ENCODE data around the gene HSD17B13.
"Not testable (repeated sequence)": the region's sequence is repeated elsewhere in the genome, so short reads cannot be mapped to it uniquely, and the experiment has no call there.

The HSD17B13 gene

DNA sequence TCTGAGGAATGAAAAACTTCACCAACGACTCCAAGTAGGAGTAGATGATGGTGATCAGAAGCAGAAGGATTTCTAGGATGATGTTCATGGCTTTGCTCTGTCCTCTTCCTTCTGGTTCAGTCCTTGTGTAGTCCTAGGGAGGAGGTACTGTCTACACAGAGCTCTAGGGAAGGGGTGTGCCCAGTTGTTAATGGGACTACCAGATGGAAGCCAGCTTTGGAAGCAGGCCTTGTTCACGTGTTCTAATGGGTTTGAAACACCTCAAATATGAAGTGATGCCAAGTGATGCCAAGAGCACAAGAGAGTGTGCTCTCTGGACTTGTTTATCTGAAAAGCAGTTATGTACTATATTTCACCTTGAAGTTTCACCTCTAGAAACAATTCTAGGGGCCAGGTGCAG lies at the start of gene HSD17B13:
Gene HSD17B13, minus strand, starts transcription at position 129 of the 400 bp plus-strand sequence. Its CDS starts 41 bp downstream, at position 88.
- H3K9me3 ChIP-seq (ENCODE audit: control insufficient read depth, insufficient read depth, low read length): no peaks in the 10 kb centered on the region
- no peaks in the 10 kb centered on the region for H3K4me1 ChIP-seq (ENCODE audit: insufficient read depth, low read length)
- H3K36me3 ChIP-seq (ENCODE audit: insufficient read depth, low read length): no peaks in the 10 kb centered on the region
- H3K9ac ChIP-seq (ENCODE audit: low read depth, low read length): no peak within 1 kb of the TSS

GRCh38 chr4:87370068-87370467 lies 47.4 kb upstream of the HSD17B13 start:
- Histone ChIP-seq H3K9ac (ENCODE audit: low read depth, low read length) (no peak overlapping the region), H3K4me1 (ENCODE audit: insufficient read depth, low read length) (no peaks in the 10 kb centered on the region), H3K9me3 (ENCODE audit: control insufficient read depth, insufficient read depth, low read length) (peaks cover 3% of the 10 kb centered on the region; the same call in 1 of the 2 replicates), H3K36me3 (ENCODE audit: insufficient read depth, low read length) (peaks cover 7% of the 10 kb centered on the region; the same call in 1 of the 2 replicates)

GRCh38 chr4:87366521-87367162 lies 44.0 kb upstream of the HSD17B13 start:
- Histone ChIP-seq H3K36me3 (ENCODE audit: insufficient read depth, low read length) (peaks cover 10% of the 10 kb centered on the region), H3K4me1 (ENCODE audit: insufficient read depth, low read length) (peaks cover 5% of the 10 kb centered on the region; the same call in 1 of the 2 replicates), H3K9ac (ENCODE audit: low read depth, low read length) (no peak overlapping the region), H3K9me3 (ENCODE audit: control insufficient read depth, insufficient read depth, low read length) (peaks cover 3% of the 10 kb centered on the region; the same call in 1 of the 2 replicates)

GRCh38 chr4:87365348-87365747 lies 42.7 kb upstream of the HSD17B13 start:
- peaks cover 3% of the 10 kb centered on the region; the same call in 1 of the 2 replicates for H3K9me3 ChIP-seq (ENCODE audit: control insufficient read depth, insufficient read depth, low read length)
- H3K9ac ChIP-seq (ENCODE audit: low read depth, low read length): no peak overlapping the region
- peaks cover 5% of the 10 kb centered on the region; the same call in 1 of the 2 replicates for H3K4me1 ChIP-seq (ENCODE audit: insufficient read depth, low read length)
- H3K36me3 ChIP-seq (ENCODE audit: insufficient read depth, low read length): peaks cover 7% of the 10 kb centered on the region; the same call in 1 of the 2 replicates

- Histone ChIP-seq H3K36me3 (ENCODE audit: insufficient read depth, low read length) (peaks cover 7% of the 10 kb centered on the region; the same call in 1 of the 2 replicates), H3K9ac (ENCODE audit: low read depth, low read length) (no peak overlapping the region), H3K9me3 (ENCODE audit: control insufficient read depth, insufficient read depth, low read length) (peaks cover 3% of the 10 kb centered on the region; the same call in 1 of the 2 replicates), H3K4me1 (ENCODE audit: insufficient read depth, low read length) (peaks cover 5% of the 10 kb centered on the region; the same call in 1 of the 2 replicates)
These were observed 40.9 kb upstream of the HSD17B13 start for GRCh38 chr4:87363552-87363951.

DNA sequence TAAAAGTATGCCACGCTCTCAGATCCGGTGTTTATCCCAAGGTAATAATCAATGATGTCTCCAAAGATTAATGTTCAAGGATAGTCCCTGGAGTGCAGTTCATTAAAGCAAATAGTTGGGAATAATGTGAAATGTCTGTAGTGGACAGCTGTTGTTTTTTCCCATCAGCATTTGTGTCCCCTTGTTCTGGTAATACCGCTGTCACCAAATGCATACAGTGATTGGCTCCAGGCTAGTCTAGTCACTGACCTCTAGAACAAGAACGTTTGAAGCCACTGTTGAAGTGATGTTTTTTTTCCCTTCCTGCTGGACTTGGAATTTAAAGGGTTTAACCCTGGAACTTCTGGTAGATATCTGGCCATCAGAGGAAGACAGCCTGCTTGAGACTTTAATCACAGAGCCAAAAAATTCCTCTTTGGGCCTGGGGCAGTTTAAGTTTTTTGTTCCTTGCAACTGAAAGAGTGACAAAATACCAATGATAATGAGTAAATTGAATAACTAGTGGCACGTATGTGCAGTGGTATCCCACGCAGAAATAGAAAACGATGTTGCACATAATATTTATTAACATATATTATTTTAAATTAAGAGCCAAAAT lies 37.8 kb upstream of the HSD17B13 start:
- peaks cover 12% of the 10 kb centered on the region; the same call in 1 of the 2 replicates for H3K4me1 ChIP-seq (ENCODE audit: insufficient read depth, low read length)
- peaks cover 4% of the 10 kb centered on the region; the same call in 1 of the 2 replicates for H3K36me3 ChIP-seq (ENCODE audit: insufficient read depth, low read length)
- no peaks in the 10 kb centered on the region for H3K9me3 ChIP-seq (ENCODE audit: control insufficient read depth, insufficient read depth, low read length)
- no peak overlapping the region for H3K9ac ChIP-seq (ENCODE audit: low read depth, low read length)

- Histone ChIP-seq H3K9ac (ENCODE audit: low read depth, low read length) (no peak overlapping the region), H3K4me1 (ENCODE audit: insufficient read depth, low read length) (peaks cover 12% of the 10 kb centered on the region; the same call in 1 of the 2 replicates), H3K9me3 (ENCODE audit: control insufficient read depth, insufficient read depth, low read length) (no peaks in the 10 kb centered on the region), H3K36me3 (ENCODE audit: insufficient read depth, low read length) (0 out of 2 replicates have a peak, but pooled peaks cover under 1% of the 10 kb centered on the region)
These were observed 36.6 kb upstream of the HSD17B13 start for GRCh38 chr4:87359258-87359657.

- no peak overlapping the region for H3K9ac ChIP-seq (ENCODE audit: low read depth, low read length)
- no peaks in the 10 kb centered on the region for H3K9me3 ChIP-seq (ENCODE audit: control insufficient read depth, insufficient read depth, low read length)
- H3K36me3 ChIP-seq (ENCODE audit: insufficient read depth, low read length): no peaks in the 10 kb centered on the region
- H3K4me1 ChIP-seq (ENCODE audit: insufficient read depth, low read length): peaks cover 7% of the 10 kb centered on the region; the same call in 1 of the 2 replicates
These were observed 34.3 kb upstream of the HSD17B13 start for GRCh38 chr4:87356832-87357526.

DNA sequence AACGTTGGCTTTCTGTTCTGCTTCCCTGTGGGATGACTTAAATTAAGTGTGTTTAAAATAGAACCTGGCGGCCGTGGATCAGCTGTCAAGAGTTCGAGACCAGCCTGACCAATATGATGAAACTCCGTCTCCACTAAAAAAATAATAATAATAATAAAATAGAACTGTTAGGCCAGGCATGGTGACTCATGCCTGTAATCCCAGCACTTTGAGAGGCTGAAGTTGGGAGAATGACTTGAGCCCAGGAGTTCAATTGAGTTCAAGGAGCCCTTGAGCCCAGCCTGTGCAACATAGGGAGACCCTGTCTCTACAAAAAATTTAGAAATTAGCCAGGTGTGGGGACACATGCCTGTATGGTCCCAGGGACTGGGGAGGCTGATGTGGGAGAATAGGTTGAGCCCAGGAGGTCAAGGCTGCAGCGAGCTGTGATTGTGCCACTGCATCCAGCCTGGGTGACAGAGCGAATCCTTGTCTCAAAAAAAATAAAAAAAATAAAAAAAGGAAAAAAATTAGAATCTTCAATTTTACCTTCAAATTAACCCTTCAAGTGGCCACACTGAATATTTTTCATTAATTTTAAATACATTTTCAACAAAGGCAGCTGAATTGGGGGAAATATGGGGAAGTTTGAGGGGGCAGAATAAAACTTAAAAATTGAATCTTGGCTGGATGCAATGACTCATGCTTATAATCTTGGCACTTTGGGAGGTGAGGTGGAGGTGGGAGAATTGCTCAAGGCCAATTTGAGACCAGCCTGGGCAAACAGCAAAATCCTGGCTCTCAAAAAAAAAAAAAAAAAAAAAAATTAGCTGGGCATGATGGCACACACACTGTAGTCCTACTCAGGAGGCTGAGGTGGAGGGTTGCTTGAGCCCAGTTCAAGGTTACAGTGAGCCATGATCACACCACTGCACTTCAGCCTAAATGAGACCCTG lies 31.8 kb upstream of the HSD17B13 start:
- peaks cover 7% of the 10 kb centered on the region; the same call in 1 of the 2 replicates for H3K4me1 ChIP-seq (ENCODE audit: insufficient read depth, low read length)
- no peaks in the 10 kb centered on the region for H3K9me3 ChIP-seq (ENCODE audit: control insufficient read depth, insufficient read depth, low read length)
- no peak overlapping the region for H3K9ac ChIP-seq (ENCODE audit: low read depth, low read length)
- H3K36me3 ChIP-seq (ENCODE audit: insufficient read depth, low read length): no peaks in the 10 kb centered on the region

GRCh38 chr4:87353592-87353991 lies 30.9 kb upstream of the HSD17B13 start:
- no peaks in the 10 kb centered on the region for H3K9me3 ChIP-seq (ENCODE audit: control insufficient read depth, insufficient read depth, low read length)
- H3K9ac ChIP-seq (ENCODE audit: low read depth, low read length): no peak overlapping the region
- H3K4me1 ChIP-seq (ENCODE audit: insufficient read depth, low read length): peaks cover 7% of the 10 kb centered on the region; the same call in 1 of the 2 replicates
- no peaks in the 10 kb centered on the region for H3K36me3 ChIP-seq (ENCODE audit: insufficient read depth, low read length)

DNA sequence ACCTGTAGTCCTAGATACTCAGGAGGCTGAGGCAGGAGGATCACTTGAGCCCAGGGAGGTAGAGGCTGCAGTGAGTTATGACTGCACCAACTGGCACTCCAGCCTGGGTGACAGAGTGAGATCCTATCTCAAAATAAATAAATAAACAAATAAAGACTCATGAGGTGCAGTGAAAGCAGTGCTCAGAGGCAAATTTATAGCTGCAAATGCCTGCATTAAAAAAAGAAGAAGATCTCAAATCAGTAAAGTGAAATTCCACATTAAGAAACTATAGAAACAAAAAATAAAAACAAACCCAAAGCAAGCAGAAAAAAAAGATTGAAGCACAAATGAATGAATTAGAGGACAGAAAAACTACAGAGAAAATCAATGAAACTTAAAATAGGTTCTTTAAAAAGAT lies 22.5 kb upstream of the HSD17B13 start:
- no peaks in the 10 kb centered on the region for H3K9me3 ChIP-seq (ENCODE audit: control insufficient read depth, insufficient read depth, low read length)
- no peaks in the 10 kb centered on the region for H3K4me1 ChIP-seq (ENCODE audit: insufficient read depth, low read length)
- no peaks in the 10 kb centered on the region; the same call in 1 of the 2 replicates for H3K36me3 ChIP-seq (ENCODE audit: insufficient read depth, low read length)
- no peak overlapping the region for H3K9ac ChIP-seq (ENCODE audit: low read depth, low read length)

DNA sequence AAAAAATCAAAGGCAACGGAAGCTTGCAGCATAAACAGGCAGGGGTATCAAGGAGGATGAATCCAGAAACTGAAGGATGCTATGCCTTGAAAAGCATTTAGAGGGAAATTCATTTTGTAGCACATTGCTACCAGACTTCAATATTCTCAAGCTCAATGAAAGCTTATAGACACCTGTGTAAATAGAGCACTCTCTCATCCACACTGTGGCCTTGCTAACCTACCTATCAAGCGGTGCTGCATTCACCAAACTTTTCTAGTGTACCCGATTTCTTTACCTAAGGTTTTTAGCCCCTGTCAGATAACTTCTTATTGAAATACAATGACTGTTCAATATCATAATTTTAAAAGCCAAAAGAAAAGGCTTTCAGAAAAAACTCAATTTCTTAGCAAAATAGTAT lies 20.2 kb upstream of the HSD17B13 start:
- Histone ChIP-seq H3K9ac (ENCODE audit: low read depth, low read length) (no peak overlapping the region), H3K9me3 (ENCODE audit: control insufficient read depth, insufficient read depth, low read length) (no peaks in the 10 kb centered on the region), H3K4me1 (ENCODE audit: insufficient read depth, low read length) (no peaks in the 10 kb centered on the region), H3K36me3 (ENCODE audit: insufficient read depth, low read length) (no peaks in the 10 kb centered on the region; the same call in 1 of the 2 replicates)

- H3K9ac ChIP-seq (ENCODE audit: low read depth, low read length); H3K36me3 ChIP-seq (ENCODE audit: insufficient read depth, low read length); H3K9me3 ChIP-seq (ENCODE audit: control insufficient read depth, insufficient read depth, low read length); H3K4me1 ChIP-seq (ENCODE audit: insufficient read depth, low read length): not testable (repeated sequence)
These were observed 19.4 kb upstream of the HSD17B13 start for GRCh38 chr4:87341954-87342635.
